OCI-LY3 (cell line): ENCODE results near the gene PNPLA7.

Experiments used
- H2AFZ ChIP-seq: fragments of 200-600, 300-600 bp; shearing (Covaris generic); 2 replicates; pipeline ENCODE4 v1.6.0; 2014; ENCODE audit warnings: antibody characterized with exemption, low read depth, low read length
- H3K27ac ChIP-seq: fragments of 200-600, 300-600 bp; sonication (generic); 2 replicates; pipeline ENCODE4 v1.5.1; 2014; ENCODE audit warnings: mild to moderate bottlenecking, low read length, moderate library complexity, mixed read lengths
- H3K27me3 ChIP-seq: fragments of 200-600, 300-600 bp; sonication (generic); 2 replicates; pipeline ENCODE4 v1.6.1; 2014; ENCODE audit warnings: low read depth, low read length, mixed read lengths
- H3K36me3 ChIP-seq: fragments of 200-600, 300-600 bp; sonication (generic); replicated peaks from 2 replicates; pipeline ENCODE3; 2014; ENCODE audit warnings: low read depth, low read length, mixed read lengths
- H3K4me1 ChIP-seq: fragments of 300-600, 200-600 bp; sonication (generic); 2 replicates; pipeline ENCODE4 v1.6.1; 2014; ENCODE audit warnings: low read length, mixed read lengths
- H3K4me2 ChIP-seq: fragments of 200-600, 300-600 bp; sonication (generic); 2 replicates; pipeline ENCODE4 v1.6.1; 2014; ENCODE audit warnings: low read length, mixed read lengths
- H3K4me3 ChIP-seq: fragments of 300-600, 200-600 bp; sonication (generic); 2 replicates; pipeline ENCODE4 v1.5.1; 2014; ENCODE audit warnings: antibody characterized with exemption, mild to moderate bottlenecking, low read length, moderate library complexity
- H3K79me2 ChIP-seq: fragments of 300-600, 200-600 bp; shearing (Covaris generic); 2 replicates; pipeline ENCODE4 v1.6.1; 2014; ENCODE audit warnings: mild to moderate bottlenecking, low read length, mixed read lengths
- H3K9ac ChIP-seq: fragments of 300-600, 200-600 bp; shearing (Covaris generic); 2 replicates; pipeline ENCODE4 v1.6.0; 2014; ENCODE audit warnings: mild to moderate bottlenecking, low read length, moderate library complexity
- H3K9me3 ChIP-seq: fragments of 200-600, 300-600 bp; shearing (Covaris generic); 2 replicates; pipeline ENCODE4 v1.6.1; 2014; ENCODE audit warnings: low read length, mixed read lengths; ENCODE audit not compliant: insufficient read depth
- H4K20me1 ChIP-seq: fragments of 200-600, 300-600 bp; sonication (generic); 2 replicates; pipeline ENCODE4 v1.6.1; 2016; ENCODE audit warnings: low read length, mixed read lengths; ENCODE audit not compliant: insufficient read depth
- CTCF ChIP-seq: fragments of 200-600, 300-600 bp; sonication (generic); IDR thresholded peaks from 2 replicates; pipeline ENCODE4 v1.5.1; 2014; ENCODE audit warnings: antibody characterized with exemption, low read length, low read depth
- EZH2phosphoT487 ChIP-seq: fragments of 200-600 bp; shearing (Covaris generic); IDR thresholded peaks from 2 replicates; pipeline ENCODE4 v1.6.1; 2018; ENCODE audit warnings: antibody characterized with exemption, mixed run types, low read depth

Gene PNPLA7

GRCh38 chr9:137590469-137591383 lies 40.5 kb upstream of the PNPLA7 start, which contains the start of gene ZMYND19:
TSS of gene ZMYND19 (minus strand) at chr9:137590512. CDS start at chr9:137590263, 249 bp downstream.
- H3K27ac ChIP-seq: no peak within 1 kb of the TSS
- no peak within 1 kb of the TSS for H2AFZ ChIP-seq

GRCh38 chr9:137590123-137590468 lies 39.9 kb upstream of the PNPLA7 start:
- no peak overlapping the region for H3K27ac ChIP-seq

More at GRCh38 chr9:137590469-137591383, 40.5 kb upstream of the PNPLA7 start, which contains the start of gene ZMYND19:
- no peaks in the 10 kb centered on the region for H3K27me3 ChIP-seq
- TF ChIP-seq EZH2phosphoT487 (no peak), CTCF (no peak)
- peaks cover 25% of the 10 kb centered on the region for H3K79me2 ChIP-seq
- H3K9me3 ChIP-seq: no peaks in the 10 kb centered on the region
- peaks cover 12% of the 10 kb centered on the region for H4K20me1 ChIP-seq
- H3K4me1 ChIP-seq: peaks cover 8% of the 10 kb centered on the region
- peak within 1 kb of the TSS; percentile 77 for H3K9ac ChIP-seq
- peak within 1 kb of the TSS; percentile 95 for H3K4me2 ChIP-seq
- H3K4me3 ChIP-seq: peak within 1 kb of the TSS; percentile 88
- peaks cover 21% of the 10 kb centered on the region for H3K36me3 ChIP-seq

GRCh38 chr9:137589441-137590122 lies 39.4 kb upstream of the PNPLA7 start:
- Histone ChIP-seq H2AFZ (no peak overlapping the region), H3K27ac (no peak overlapping the region), H3K9me3 (no peaks in the 10 kb centered on the region), H3K27me3 (no peaks in the 10 kb centered on the region), H3K4me2 (peak overlapping the region; percentile 95), H3K79me2 (peaks cover 25% of the 10 kb centered on the region), H3K9ac (peak overlapping the region; percentile 77), H3K4me3 (peak overlapping the region; percentile 88), H3K4me1 (peaks cover 8% of the 10 kb centered on the region), H3K36me3 (peaks cover 27% of the 10 kb centered on the region), H4K20me1 (peaks cover 12% of the 10 kb centered on the region)
- no peak for TF ChIP-seq CTCF
- TF ChIP-seq EZH2phosphoT487: no peak

More at GRCh38 chr9:137590123-137590468, 39.9 kb upstream of the PNPLA7 start:
- peak overlapping the region; percentile 95; the same call in 1 of the 2 replicates for H3K4me2 ChIP-seq
- no peak overlapping the region for H2AFZ ChIP-seq
- peaks cover 25% of the 10 kb centered on the region for H3K79me2 ChIP-seq
- TF ChIP-seq EZH2phosphoT487 (no peak), CTCF (no peak)
- H3K9ac ChIP-seq: peak overlapping the region; percentile 77
- H3K27me3 ChIP-seq: no peaks in the 10 kb centered on the region
- no peaks in the 10 kb centered on the region for H3K9me3 ChIP-seq
- peaks cover 24% of the 10 kb centered on the region for H3K36me3 ChIP-seq
- peaks cover 12% of the 10 kb centered on the region for H4K20me1 ChIP-seq
- peak overlapping the region; percentile 88 for H3K4me3 ChIP-seq
- peaks cover 8% of the 10 kb centered on the region for H3K4me1 ChIP-seq

GRCh38 chr9:137588891-137589290 lies 38.7 kb upstream of the PNPLA7 start:
- TF ChIP-seq EZH2phosphoT487 (no peak), CTCF (no peak)
- Histone ChIP-seq H3K79me2 (peaks cover 27% of the 10 kb centered on the region), H3K4me1 (peaks cover 8% of the 10 kb centered on the region), H4K20me1 (peaks cover 12% of the 10 kb centered on the region), H3K27me3 (no peaks in the 10 kb centered on the region), H2AFZ (no peak overlapping the region), H3K4me2 (peak overlapping the region; percentile 95), H3K27ac (no peak overlapping the region), H3K9ac (peak overlapping the region; percentile 77), H3K4me3 (peak overlapping the region; percentile 88), H3K36me3 (peaks cover 28% of the 10 kb centered on the region), H3K9me3 (no peaks in the 10 kb centered on the region)
